SKM-1 treated with dmso at 0.1 percent for 144 hours (cell line): ENCODE results near the gene HERC2.
"Not testable (repeated sequence)": the region's sequence is repeated elsewhere in the genome, so short reads cannot be mapped to it uniquely, and the experiment has no call there.

Experiments
- DNase-seq: peaks from one replicate; lab custom pipeline; 2025; ENCODE audit not compliant: unreplicated experiment; lab: John Stamatoyannopoulos, UW

The HERC2 gene

DNA sequence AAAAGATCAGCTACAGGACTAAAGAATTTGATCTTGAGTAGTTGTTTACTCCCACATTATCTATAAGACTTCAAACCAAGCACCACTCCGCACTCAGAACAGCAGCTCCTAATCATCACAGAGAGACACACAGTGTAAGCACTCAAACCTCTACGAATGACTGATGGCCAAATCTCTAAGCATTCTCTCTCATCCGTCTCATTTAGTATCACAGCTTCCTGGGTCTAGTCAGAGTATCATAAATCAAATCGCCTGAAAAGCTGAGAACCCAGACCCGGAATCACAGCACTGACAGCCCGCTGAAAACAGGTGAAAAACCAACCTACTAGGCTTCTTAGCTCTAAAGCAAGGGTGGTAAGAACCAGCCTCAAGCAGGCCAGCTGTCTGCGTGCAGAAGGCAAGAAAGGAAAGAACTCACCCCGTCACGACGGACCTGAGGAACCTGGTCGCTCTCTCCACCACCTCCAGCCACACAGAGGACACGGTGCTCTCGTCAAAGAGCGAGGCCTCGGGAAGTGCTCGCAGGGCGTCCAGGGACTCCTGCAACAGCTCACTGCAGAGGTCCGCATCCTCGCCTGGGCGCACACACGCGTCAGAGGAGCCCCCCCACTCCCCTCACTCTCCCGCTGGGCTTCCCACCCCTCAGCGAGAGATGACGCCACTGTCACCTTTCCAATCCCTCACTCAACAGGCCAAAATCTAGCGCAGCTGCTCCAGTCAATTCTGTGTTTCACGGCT is 47.9 kb downstream of the HERC2 start:
- no peak for DNase-seq

DNA sequence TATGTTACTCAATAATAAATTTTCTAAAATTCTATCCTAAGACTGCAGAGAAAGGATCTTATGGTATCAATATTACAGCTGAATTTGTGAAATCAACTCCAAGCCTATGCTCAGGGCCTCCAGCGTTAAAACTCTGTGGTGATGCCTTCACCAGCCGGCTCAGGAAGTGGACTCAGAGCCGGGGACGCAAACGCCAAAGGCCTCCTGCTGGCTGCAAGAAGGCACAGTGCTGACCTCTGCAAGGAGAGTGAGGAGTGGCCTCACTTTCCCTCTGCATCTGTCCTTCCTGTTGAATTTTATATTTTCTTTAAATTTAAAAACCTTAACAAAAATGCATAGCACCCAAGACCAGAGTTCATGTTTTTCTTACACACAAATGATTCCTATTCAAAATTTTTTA is 48.5 kb downstream of the HERC2 start:
- DNase-seq = no peak

DNA sequence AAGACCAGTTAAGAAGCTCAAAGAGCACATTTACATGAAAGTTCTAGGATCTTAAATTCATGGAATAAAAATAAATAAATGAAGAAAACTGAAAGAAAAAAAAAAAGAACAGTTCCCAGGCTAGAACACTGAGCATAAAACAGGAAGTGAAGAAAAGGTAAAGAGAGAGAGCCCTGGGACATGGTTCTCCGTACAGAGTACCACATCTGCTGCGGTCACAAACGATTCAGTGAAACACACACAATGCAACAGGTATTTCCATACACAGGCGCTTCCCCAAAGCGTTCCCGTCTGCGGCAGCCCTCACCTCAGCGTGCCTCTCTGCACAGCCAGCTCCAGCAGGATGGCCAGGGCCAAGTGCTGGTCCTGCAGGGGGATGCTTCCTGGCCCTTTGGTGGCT is 49.4 kb downstream of the HERC2 start:
- DNase-seq = no peak

- no peak for DNase-seq
Measured at GRCh38 chr15:28271697-28272260, 50.2 kb downstream of the HERC2 start.

DNA sequence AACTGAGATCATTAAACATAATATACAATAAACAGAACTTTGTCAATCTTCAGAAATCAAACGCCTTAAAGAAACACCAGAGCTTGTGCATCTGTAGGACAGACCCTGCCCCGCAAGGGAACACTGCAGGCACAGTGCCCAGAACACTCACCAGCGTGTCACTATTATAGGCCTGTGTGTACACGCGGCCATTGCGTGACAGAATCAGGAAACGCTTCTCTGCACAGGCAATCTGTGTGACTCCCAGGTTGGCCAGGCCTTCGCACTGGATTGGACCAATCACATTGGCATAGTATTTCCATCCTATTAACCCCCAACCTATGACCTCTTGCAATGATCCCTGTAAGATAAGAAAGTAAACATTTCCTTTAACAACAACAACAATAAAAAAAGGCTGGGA is 52.9 kb downstream of the HERC2 start:
- no peak for DNase-seq

- DNase-seq = no peak
Measured at GRCh38 chr15:28267727-28268126, 54.3 kb downstream of the HERC2 start.

GRCh38 chr15:28265334-28266019 is 56.5 kb downstream of the HERC2 start:
- DNase-seq = no peak

DNA sequence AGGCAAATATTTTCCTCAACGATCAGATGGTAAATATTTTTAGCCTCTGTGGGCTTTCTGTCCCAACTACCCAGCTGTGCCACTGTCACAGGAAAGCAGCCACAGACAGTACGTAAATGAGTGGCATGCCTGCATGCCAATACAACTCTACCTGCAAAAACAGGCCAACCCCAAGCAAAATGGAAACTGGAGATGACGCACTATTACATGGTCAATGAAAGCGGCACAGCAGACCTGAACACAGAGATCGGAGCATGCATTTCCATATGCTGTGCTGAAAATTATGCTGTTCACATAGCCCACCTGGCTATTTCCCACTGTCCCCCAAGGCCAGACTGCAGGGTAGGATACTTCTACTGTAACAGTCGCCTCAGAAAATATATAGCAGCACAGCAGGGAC is 57.8 kb downstream of the HERC2 start:
- no peak for DNase-seq

DNA sequence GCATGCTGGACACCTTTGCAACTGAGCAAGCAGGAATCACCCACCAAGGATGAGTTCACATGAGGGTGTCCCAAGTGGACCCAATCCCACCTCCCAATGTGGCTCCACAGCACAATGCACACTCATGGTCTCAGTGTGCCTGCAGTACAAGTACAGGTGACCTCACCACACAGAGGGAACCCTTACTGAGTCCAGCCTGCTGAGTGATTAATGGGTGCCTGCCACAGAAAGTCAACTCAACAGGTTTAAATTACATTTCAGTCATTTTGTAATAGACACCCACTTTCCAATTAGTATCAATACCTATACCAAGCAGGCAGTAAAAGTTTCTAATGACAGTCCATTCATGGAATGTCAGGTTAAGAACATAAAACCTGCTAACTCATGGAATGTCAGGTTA is 59.5 kb downstream of the HERC2 start:
- DNase-seq = no peak

DNA sequence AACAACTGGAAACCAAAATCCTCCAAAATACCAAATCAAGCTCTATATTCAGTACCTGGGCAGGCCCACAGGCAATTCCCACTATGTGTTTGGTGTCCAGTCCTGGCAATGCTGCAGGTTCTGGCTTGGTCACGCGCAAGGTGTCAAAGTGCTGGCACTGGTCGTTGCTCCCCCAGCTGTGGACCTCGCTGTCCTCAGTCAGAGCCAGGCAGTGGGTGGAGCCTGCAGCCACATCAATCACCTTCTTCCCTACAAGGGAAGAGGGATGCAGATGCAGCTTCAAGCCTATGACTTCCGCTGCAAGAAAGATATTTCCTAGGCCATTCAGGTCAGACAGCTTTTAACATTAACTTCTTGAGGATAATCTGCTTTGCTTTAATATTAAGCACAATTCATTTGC is 61.3 kb downstream of the HERC2 start:
- no peak for DNase-seq

DNA sequence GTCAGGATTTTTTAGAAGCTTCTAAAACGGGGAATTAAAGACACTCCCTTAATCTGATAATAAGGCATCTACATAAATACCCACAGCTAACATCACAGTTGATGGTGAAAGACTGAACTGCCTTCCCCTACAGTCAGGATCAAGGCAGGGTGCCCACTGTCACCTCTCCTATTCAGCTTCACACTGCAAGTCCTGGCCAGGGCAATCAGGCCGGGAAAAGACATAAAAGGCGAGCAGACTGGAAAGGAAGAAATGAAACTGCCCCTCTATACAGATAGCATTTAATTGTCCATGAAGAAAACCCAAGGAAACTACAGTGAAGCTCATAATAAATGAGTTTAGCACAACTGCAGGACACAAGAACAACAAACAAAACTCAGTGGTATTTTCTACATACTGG is 61.7 kb downstream of the HERC2 start:
- no peak for DNase-seq

DNA sequence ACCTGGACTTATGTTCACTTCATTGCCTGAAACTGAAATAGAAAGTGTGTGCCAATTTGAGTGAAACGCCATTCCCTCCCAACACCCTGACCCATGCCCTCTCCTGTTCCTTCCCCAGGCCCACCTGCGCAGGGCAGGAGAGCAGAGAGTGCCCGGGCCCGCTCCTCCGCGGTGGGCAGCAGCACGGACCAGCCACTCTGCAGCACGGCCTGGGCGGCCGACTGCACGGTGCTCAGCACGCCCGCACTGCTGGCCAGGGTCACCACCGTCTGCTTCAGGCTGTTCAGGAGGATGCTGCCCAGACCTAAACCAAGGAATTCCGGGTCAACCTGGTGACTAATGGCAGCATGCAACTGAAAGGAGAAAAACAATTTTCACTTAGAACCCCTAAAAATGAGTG is 66.0 kb downstream of the HERC2 start:
- DNase-seq = no peak

DNA sequence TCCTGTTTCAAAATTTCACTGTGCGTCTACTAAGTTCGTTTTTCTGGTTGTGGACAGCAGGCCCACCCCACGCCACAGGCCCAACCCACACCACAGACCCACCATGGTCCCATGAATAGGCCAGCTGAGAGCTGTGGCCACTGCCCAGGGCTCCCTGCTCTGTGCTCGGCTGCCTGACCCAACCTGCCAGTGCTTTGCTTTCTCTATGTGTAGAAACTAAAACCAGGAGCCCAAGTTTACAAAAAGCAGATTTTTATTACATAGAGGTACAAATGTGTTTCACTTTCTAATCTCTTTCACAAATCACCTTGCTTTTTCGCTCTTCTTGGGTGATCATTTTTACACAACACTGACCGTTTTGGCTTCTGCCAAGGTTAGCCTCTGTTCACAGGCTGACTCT is 69.1 kb downstream of the HERC2 start:
- no peak for DNase-seq

DNA sequence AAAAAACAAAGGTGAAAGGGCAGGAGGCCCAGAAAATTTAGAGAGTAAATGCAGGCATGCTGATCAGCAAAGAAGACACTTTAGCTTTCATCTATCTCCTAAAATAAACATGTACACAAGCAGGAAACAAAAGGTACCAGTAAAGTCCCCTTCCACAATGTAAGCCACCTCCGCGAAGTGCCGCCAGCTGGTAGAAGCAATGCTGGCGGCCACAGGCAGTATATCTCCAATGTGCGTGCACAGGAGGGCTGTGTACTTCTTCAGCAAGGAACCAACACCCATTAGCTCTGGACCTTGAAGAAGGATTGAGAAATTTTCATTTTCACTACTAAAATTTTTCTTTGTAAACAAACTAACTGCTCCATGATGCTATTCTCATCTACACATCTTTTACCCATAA is 75.4 kb downstream of the HERC2 start:
- no peak for DNase-seq

DNA sequence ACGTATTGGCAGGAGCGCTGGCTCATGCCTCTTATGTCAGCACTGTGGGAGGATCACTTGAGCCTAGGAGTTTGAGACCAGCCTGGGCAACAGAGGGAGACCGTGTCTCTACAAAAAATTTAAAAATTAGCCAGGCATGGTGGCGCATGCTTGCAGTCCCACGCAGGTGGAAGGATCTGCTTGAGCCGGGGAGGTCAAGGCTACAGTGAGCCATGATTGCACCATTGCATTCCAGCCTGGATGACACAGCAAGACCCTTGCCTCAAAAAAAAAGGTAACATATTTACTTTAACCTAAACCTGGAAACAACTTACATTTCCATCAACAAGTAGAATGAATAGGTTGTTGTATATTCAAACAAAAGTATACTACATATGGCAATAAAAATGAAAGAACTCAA is 78.1 kb downstream of the HERC2 start:
- DNase-seq = no peak

DNA sequence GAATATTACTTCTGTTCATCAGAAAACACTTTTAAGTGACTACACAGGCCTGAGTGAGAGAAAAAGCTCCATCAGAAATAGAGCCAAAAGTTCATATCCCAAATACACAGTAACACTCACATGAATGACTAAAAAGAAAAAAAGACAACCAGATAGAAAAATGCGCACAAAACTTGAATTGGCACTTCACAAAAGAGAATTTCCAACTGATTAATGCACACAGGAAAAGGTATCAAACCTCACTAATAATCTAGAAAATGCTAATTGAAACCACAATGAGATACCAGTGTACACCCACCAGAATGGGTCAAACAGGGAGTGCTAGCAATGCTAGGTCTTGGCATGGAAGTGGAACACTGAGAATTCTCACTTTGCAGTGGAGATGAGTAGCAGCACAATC is 78.6 kb downstream of the HERC2 start:
- DNase-seq = no peak

- DNase-seq = not testable (repeated sequence)
Measured at GRCh38 chr15:28238296-28238695, 83.7 kb downstream of the HERC2 start.

DNA sequence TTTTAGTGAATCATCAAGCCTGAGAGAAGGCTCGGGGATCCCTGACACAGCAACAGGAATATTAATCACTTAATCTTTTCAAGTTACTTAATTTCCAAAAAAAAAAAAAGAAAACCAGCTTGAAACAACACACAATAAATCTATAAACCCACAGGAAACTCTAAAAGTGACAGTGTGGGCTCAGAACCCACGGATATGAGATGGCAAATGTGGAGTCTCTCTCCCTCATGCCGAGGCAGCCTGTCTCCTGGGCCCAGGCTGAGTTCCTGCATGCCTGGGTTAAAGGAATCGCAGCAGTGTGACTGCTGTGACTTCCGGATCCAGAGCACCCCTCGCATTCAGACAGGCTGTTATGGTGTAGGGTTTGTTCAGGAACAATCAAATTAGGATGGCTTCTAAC is 90.2 kb downstream of the HERC2 start:
- not testable (repeated sequence) for DNase-seq

- not testable (repeated sequence) for DNase-seq
Measured at GRCh38 chr15:28231336-28231735, 90.6 kb downstream of the HERC2 start.

GRCh38 chr15:28228990-28229640 is 92.9 kb downstream of the HERC2 start:
- DNase-seq = not testable (repeated sequence)

- DNase-seq = no peak
Measured at GRCh38 chr15:28228096-28228495, 93.9 kb downstream of the HERC2 start.

- DNase-seq = not testable (repeated sequence)
Measured at GRCh38 chr15:28227303-28227702, 94.7 kb downstream of the HERC2 start.
